H1 (cell line): ENCODE results near the gene HBD. TPM values are rescaled to one million over a fixed set of nuclear protein-coding genes. Genes with fewer than 3 reads are reported as not detected.

ENCODE experiments used
- BCL11A ChIP-seq, 2 experiments: IDR thresholded peaks; one replicate each; pipeline ENCODE4 v1.6.1; 2011; ENCODE audit warnings: low read depth in 2 of 2, low read length in 2 of 2, mild to moderate bottlenecking in 2 of 2
- EGR1 ChIP-seq: IDR thresholded peaks from 2 replicates; pipeline ENCODE4 v1.6.1; 2011; ENCODE audit warnings: low read depth, low read length, borderline replicate concordance
- FOSL1 ChIP-seq: IDR thresholded peaks from 2 replicates; pipeline ENCODE4 v1.6.1; 2011; ENCODE audit warnings: mild to moderate bottlenecking, low read depth, low read length, moderate library complexity; ENCODE audit not compliant: insufficient read depth
- RXRA ChIP-seq: IDR thresholded peaks from 2 replicates; pipeline ENCODE4 v1.6.1; 2011; ENCODE audit warnings: low read depth, mild to moderate bottlenecking, low read length, moderate library complexity; ENCODE audit not compliant: insufficient read depth
- SAP30 ChIP-seq: fragments of 300-600 bp; sonication (generic); IDR thresholded peaks from 2 replicates; pipeline ENCODE4 v1.7.1; 2012; ENCODE audit warnings: low read length, moderate library complexity, mild to moderate bottlenecking, inconsistent platforms; ENCODE audit not compliant: insufficient read depth, insufficient replicate concordance
- SP4 ChIP-seq: IDR thresholded peaks from 2 replicates; pipeline ENCODE4 v1.6.1; 2012; ENCODE audit warnings: low read length, inconsistent platforms
- TCF12 ChIP-seq: IDR thresholded peaks from 2 replicates; pipeline ENCODE4 v1.6.1; 2011; ENCODE audit warnings: low read depth, mild to moderate bottlenecking, low read length
- polyA plus RNA-seq, 7 experiments: library from polyadenylated mRNA; depleted of rRNA in 3 of 7; stranded (reverse) in 5 of 7; unstranded in 2 of 7; fragments of >200 nt in 5 of 7; fragments of 200-250 nt in 2 of 7; gene quantifications; 1 replicate in 5 of 7; 2 replicates in 1 of 7; 4 replicates in 1 of 7; pipeline versions ENCODE4 v1.2.1 to v1.2.3, GENCODE V29; 2011 to 2013; ENCODE audit warnings: missing spikeins in 2 of 7, mixed read lengths in 2 of 7
- total RNA-seq: library from RNA; stranded (reverse); fragmentation: NEBNext Ultra II Directional; extraction: Animal tissue kit (Norgen Biotek cat#: 25700); gene quantifications from 2 replicates; pipeline ENCODE4 v1.2.1, GENCODE V29; 2021
- TF ChIP-seq, protein P1 (sequence below): IDR thresholded peaks from 2 replicates; pipeline ENCODE4 v1.6.1; 2012; ENCODE audit warnings: inconsistent platforms

HBD gene
- total and polyA plus RNA-seq, 2 of the 8 experiments (the other 6 are each of a cell fraction or from before 2014, with no cell fraction given): not detected

DNA sequence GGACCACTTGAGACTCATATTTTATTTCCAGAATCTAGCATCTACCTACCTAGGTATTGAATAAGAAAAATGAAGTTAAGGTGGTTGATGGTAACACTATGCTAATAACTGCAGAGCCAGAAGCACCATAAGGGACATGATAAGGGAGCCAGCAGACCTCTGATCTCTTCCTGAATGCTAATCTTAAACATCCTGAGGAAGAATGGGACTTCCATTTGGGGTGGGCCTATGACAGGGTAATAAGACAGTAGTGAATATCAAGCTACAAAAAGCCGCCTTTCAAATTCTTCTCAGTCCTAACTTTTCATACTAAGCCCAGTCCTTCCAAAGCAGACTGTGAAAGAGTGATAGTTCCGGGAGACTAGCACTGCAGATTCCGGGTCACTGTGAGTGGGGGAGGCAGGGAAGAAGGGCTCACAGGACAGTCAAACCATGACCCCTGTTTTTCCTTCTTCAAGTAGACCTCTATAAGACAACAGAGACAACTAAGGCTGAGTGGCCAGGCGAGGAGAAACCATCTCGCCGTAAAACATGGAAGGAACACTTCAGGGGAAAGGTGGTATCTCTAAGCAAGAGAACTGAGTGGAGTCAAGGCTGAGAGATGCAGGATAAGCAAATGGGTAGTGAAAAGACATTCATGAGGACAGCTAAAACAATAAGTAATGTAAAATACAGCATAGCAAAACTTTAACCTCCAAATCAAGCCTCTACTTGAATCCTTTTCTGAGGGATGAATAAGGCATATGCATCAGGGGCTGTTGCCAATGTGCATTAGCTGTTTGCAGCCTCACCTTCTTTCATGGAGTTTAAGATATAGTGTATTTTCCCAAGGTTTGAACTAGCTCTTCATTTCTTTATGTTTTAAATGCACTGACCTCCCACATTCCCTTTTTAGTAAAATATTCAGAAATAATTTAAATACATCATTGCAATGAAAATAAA is 9.5 kb downstream of the HBD start (continued):
- TF ChIP-seq, protein P1, sequence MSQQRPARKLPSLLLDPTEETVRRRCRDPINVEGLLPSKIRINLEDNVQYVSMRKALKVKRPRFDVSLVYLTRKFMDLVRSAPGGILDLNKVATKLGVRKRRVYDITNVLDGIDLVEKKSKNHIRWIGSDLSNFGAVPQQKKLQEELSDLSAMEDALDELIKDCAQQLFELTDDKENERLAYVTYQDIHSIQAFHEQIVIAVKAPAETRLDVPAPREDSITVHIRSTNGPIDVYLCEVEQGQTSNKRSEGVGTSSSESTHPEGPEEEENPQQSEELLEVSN: no peak
- TF ChIP-seq FOSL1: no peak
- TF ChIP-seq TCF12: no peak
- no peak for TF ChIP-seq BCL11A (IDR thresholded peaks at IDR 0.05; ENCODE audit: low read depth in 2 of 2, low read length in 2 of 2)
- no peak for TF ChIP-seq SAP30
- TF ChIP-seq EGR1: no peak
- no peak for TF ChIP-seq RXRA
- no peak for TF ChIP-seq SP4
